HL-60 (cell line): ENCODE measurements around the gene CASTOR1.

Experiments used
- CTCF ChIP-seq: IDR thresholded peaks from one replicate; pipeline ENCODE4 v1.5.1; 2011; ENCODE audit warnings: low read length, control low read depth, inconsistent platforms; ENCODE audit not compliant: insufficient read depth
- GABPA ChIP-seq: IDR thresholded peaks from 2 replicates; pipeline ENCODE4 v1.6.1; 2012; ENCODE audit warnings: low read depth
- POLR2AphosphoS5 ChIP-seq: IDR thresholded peaks from 2 replicates; pipeline ENCODE4 v1.6.1; 2012; ENCODE audit warnings: low read depth
- REST ChIP-seq: IDR thresholded peaks from 2 replicates; pipeline ENCODE4 v1.6.1; 2012; ENCODE audit warnings: low read depth; ENCODE audit not compliant: insufficient replicate concordance

- TF ChIP-seq CTCF (no peak), GABPA (no peak), POLR2AphosphoS5 (no peak), REST (no peak)
These were observed 38.6 kb upstream of the CASTOR1 start for GRCh38 chr22:30327864-30328345.
